ENCODE data around the gene ZNF664.
A peak's percentile ranks its signal among the peaks of the same experiment; 100 is the strongest.

The ZNF664 gene

GRCh38 chr12:123971770-123972456 lies 1.1 kb upstream of the ZNF664 start:
- Histone ChIP-seq H3K36me3 (no peaks in the 10 kb centered on the region), H3K9me3 (no peaks in the 10 kb centered on the region), H3K4me3 (peak overlapping the region; percentile 98 to 99), H3K27me3 (no peaks in the 10 kb centered on the region), H3K4me1 (peaks cover 0 to 40% (median 11%) of the 10 kb centered on the region in 4 donors), H3K27ac (peak overlapping the region; percentile 98 to 99)
- TF ChIP-seq CTCF (IDR thresholded peaks at IDR 0.05): no peak
- DNase-seq: peak; percentile 23 to 70
- intact Hi-C loops (cut with DNase I; ENCODE audit: low total_unique reads): no loop called here

GRCh38 chr12:123973552-123974341 lies 732 bp downstream of the ZNF664 start:
- Histone ChIP-seq H3K4me3 (peak overlapping the region; percentile 98 to 99), H3K27me3 (no peaks in the 10 kb centered on the region), H3K27ac (peak overlapping the region; percentile 98 to 99), H3K4me1 (peaks cover 0 to 34% (median 11%) of the 10 kb centered on the region in 4 donors), H3K36me3 (no peaks in the 10 kb centered on the region), H3K9me3 (no peaks in the 10 kb centered on the region)
- DNase-seq: peak; percentile 41 to 72
- TF ChIP-seq CTCF (IDR thresholded peaks at IDR 0.05): no peak
- intact Hi-C loops (cut with DNase I; ENCODE audit: low total_unique reads): no loop called here

GRCh38 chr12:123976227-123976826 lies 3.3 kb downstream of the ZNF664 start:
- DNase-seq: no peak
- intact Hi-C loops (cut with DNase I; ENCODE audit: low total_unique reads): no loop called here
- Histone ChIP-seq H3K27me3 (no peaks in the 10 kb centered on the region), H3K4me3 (no peak overlapping the region), H3K36me3 (no peaks in the 10 kb centered on the region), H3K27ac (no peak overlapping the region), H3K9me3 (no peaks in the 10 kb centered on the region), H3K4me1 (peaks cover 0 to 11% (median 7%) of the 10 kb centered on the region in 4 donors)
- no peak for TF ChIP-seq CTCF (IDR thresholded peaks at IDR 0.05)

GRCh38 chr12:123979566-123979965 lies 6.6 kb downstream of the ZNF664 start:
- Histone ChIP-seq H3K27me3 (no peaks in the 10 kb centered on the region), H3K4me3 (no peak overlapping the region), H3K27ac (no peak overlapping the region), H3K9me3 (no peaks in the 10 kb centered on the region), H3K4me1 (peaks cover 0 to 3% (median 2%) of the 10 kb centered on the region in 4 donors), H3K36me3 (peaks cover 0 to 11% (median 0%) of the 10 kb centered on the region in 3 donors)
- DNase-seq: no peak
- intact Hi-C loops (cut with DNase I; ENCODE audit: low total_unique reads): no loop called here
- TF ChIP-seq CTCF (IDR thresholded peaks at IDR 0.05): no peak

GRCh38 chr12:123982269-123982668 lies 9.3 kb downstream of the ZNF664 start:
- Histone ChIP-seq H3K27ac (no peak overlapping the region), H3K9me3 (no peaks in the 10 kb centered on the region), H3K4me1 (peaks cover 0 to 15% (median 8%) of the 10 kb centered on the region in 4 donors), H3K27me3 (no peaks in the 10 kb centered on the region), H3K4me3 (no peak overlapping the region), H3K36me3 (peaks cover 0 to 11% (median 0%) of the 10 kb centered on the region in 3 donors)
- no peak for DNase-seq
- intact Hi-C loops (cut with DNase I; ENCODE audit: low total_unique reads): no loop called here
- no peak for TF ChIP-seq CTCF (IDR thresholded peaks at IDR 0.05)

Measured in tibial artery (tissue), 4 donors.